Medulla oblongata (tissue), 1 donor: ENCODE measurements around the gene ROCK2.
"Not testable (repeated sequence)": the region's sequence is repeated elsewhere in the genome, so short reads cannot be mapped to it uniquely, and the experiment has no call there.

Experiments
- DNase-seq: peaks from one replicate; pipeline ENCODE4 v3.0.0-alpha.2; 2015; ENCODE audit errors: extremely low spot score

The ROCK2 gene

DNA sequence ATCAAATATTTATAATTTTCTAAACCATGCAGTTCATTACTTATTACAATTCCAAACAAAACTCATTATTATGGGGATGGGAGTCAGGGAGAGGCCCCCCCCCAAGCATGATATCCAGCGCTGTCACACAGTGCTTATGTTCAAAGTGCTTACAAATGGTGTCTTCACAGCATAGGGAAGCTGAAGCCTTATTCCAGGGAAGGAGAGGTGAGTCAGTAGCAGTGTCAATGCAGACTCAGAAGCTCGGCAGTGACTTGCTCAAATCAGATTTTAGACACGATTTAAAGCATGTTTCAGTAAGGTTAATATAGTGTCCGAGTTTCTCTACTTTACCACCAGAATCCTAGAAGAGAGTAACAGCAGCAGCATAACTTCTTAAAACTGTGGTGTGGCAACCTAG, 164.5 kb downstream of the ROCK2 start:
- DNase-seq = no peak

DNA sequence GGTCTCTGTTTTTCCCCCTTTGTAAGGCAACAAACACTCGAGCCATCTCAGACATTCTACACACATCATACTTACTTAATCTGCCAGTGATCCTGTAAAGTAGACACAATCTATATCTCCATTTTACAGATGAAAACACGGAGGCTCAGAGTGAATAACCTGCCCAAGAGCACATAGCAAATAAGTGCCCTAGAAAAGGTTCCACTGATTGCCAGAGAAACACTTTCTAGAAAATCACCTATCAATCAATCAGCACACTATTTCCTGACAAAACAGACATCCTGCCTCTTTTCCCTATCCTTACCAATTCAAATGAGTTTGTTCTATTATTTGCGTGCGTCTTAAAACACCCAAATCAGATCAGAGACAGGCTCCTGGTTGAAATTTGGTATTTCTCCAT, 165.2 kb downstream of the ROCK2 start:
- DNase-seq = no peak

DNA sequence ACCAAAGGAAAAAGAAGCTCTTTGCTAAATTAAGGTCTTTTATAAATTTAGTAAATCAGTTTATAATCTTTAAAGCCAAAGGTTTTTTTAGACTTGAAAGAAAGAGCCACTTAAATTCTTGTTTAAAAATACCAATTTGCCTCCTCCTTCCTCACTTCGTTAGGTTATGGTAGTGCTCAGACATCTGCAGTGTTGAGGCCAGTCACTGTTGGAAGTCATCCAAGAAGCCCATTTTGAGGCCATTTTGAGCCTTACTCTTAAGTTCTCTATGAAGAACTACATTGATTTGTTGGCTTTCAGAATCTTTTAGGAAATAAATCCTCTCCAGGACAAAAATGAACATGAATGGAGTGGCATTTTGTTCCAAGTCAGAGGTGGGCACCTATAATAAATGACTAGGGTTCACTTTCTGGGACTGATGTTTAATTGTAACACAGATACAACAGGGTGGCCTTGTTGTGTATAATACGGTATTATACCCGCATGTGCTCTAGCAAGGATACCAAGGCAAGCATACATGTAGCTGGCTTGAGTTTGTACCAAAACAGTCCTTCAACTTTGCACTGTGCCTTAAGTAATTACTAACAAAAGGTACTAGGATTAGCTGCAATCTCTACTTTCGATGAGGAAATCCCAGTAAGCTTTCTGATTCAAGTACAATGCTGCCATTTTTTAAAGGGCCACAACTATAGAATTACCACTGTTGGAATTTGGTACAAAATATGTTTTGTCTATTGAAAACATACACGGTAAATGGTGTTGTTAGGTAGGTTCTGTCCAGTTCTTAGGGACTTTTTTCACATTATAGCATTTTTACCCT, 166.4 kb downstream of the ROCK2 start:
- DNase-seq = peak; percentile 25

DNA sequence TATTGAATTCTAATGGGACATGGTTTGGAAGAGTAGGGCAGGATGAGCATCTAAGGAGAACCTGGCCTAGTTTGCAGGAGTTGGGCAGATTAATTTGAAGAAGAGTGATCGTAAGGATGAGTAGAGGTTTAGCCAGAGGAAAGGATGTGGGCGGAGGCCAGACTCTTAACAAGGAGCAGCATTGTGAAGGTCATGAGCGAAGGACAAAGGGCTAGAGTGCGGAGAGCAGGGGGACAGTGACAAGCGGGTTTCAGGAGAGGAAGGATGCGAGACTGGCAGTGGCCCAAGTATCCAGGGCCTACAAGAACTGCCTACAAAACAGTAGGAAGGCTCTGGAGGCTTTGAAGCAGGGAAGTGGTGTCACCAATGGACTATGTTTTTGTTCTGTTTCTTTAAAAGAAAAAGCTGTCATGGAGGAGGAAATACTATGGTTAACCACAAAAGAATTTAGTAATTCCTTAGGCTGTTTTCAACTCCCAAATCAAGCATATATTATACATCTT, 169.1 kb downstream of the ROCK2 start:
- DNase-seq = peak; percentile 43

DNA sequence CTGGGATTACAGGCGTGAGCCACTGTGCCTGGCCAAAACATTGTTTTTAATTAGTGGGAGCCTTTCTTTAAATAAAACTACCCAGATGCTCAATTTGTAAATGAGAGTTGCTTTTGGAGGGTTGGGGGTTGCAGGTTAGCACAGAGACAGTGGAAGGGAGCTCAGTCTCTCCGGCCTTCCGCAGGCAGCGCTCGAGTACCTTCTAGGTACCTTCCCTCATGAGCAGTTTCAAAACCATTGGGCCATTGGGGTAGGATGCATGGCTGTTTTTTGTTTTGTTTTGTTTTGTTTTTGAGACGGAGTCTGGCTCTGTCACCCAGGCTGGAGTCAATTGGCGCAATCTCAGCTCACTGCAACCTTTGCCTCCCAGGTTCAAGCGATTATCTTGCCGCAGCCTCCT, 170.2 kb downstream of the ROCK2 start:
- no peak for DNase-seq

DNA sequence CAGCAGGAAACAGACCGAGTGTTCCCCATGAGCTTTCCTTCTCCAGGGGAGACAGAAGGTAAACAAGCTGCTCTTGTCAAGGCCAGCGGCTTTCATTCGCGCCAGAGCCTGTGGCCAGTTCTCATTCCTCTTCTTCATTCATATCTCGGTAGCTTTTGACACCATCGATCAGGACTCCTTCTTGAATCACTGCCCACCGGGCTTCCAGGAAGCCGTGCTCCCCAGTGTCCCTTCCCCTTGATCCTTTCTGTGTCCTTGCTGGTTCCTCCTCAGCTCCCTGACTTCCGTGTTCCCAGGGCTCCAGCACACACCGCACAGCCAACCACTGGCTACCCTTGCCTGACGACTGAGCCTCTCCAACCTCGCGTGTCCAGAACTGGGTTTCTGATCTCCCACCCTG, 175.1 kb downstream of the ROCK2 start:
- DNase-seq = no peak

DNA sequence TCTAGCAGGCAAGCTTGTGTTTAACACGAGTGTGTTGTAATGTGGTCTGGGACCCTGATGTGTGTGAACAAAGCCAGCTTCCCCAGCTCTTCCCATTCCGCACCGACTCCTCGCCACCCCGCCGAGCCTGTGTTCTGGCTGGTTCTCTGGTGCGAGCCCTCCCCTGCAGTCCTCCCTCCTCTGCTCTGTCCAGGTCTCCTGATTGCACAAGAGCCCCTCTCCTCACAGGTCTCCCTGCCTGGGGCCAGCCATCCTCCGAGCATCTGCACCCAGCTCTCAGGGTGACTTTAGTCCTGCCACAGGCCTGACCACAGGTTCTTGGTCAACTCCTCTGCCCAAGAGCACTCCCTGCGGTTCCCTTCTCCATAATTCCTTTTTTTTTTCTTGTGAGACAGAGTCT, 175.9 kb downstream of the ROCK2 start:
- no peak for DNase-seq

DNA sequence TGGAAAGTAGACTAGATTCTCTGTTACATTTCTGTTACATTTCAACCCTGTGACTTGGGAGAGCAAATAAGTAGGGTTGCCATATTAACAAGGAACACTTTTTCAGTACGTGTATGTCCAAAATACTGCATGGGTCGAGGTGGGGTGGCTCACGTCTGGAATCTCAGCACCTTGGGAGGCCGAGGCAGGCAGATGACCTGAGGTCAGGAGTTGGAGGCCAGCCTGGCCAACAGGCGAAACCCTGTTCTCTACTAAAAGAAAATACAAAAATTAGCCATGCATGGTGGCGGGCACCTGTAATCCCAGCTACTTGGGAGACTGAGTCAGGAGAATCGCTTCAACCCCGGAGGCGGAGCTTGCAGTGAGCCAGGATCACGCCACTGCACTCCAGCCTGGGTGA, 178.0 kb downstream of the ROCK2 start:
- no peak for DNase-seq

DNA sequence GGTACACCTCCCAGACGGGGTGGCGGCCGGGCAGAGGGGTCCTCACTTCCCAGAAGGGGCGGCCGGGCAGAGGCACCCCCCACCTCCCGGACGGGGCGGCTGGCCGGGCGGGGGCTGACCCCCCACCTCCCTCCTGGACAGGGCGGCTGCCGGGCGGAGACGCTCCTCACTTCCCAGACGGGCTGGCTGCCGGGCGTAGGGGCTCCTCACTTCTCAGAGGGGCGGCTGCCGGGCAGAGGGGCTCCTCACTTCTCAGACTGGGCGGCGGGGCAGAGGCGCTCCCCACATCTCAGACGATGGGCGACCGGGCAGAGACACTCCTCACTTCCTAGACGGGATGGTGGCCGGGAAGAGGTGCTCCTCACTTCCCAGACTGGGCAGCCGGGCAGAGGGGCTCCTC, 179.4 kb downstream of the ROCK2 start:
- not testable (repeated sequence) for DNase-seq

DNA sequence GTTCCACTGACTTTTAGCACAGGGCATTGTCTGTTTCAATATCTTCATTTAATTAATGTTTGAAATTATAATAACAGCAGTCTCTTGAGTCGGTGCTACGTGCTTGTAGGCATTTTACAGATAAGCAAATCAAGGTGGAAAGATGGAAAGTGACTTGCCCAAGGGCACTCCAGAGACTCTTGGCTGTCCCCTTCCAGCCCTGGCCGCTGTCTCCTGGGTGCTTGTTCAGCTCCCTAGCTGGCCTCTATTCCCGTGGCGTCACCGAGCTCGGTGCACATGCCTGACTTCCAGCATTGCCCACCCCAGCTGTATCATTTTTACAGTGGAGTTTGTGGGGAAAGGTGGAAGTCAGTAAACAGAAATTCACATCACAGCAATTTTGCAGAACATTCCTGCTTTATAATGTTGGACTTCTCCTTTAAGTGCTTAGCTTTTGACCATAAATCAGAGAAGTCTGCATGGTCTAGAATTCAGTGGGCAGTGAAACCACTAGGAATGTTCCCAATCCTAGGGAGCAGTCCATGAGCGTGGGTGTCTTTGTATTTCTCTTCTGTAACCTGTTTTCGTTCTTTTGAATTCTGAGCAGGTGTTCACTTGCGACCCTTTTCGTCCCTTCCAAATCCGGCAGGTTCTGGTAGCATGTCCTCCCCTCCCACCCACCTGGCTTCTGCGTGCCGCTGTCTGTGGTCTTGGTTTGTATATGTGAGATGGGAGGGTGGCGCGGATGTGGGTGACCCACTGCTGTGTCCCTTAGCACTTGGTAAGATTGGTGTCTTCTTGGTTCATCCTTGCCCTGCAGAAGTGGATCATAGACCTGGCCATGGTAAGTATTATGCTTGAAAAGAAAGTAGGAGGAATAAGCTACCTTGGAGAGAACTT, 180.8 kb downstream of the ROCK2 start:
- DNase-seq = no peak

DNA sequence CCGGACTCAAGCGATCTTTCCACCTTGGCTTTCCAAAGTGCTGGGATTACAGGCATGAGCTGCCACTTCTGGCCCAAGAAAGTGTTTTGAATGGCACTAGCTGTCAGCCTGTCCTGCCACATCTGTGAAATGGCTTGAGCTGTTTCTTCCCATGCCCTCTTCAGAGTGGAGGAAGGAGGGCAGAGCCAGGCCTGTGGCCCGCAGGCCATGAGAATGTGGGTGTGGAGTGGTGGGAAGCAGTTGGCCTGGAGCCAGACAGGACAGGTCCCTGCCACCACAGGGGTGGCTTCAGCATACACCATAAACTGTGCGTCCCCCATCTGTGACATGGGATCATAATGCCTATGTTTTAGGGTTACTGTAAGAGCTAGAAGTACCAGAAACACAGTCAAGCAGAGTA, 182.7 kb downstream of the ROCK2 start:
- DNase-seq = no peak

DNA sequence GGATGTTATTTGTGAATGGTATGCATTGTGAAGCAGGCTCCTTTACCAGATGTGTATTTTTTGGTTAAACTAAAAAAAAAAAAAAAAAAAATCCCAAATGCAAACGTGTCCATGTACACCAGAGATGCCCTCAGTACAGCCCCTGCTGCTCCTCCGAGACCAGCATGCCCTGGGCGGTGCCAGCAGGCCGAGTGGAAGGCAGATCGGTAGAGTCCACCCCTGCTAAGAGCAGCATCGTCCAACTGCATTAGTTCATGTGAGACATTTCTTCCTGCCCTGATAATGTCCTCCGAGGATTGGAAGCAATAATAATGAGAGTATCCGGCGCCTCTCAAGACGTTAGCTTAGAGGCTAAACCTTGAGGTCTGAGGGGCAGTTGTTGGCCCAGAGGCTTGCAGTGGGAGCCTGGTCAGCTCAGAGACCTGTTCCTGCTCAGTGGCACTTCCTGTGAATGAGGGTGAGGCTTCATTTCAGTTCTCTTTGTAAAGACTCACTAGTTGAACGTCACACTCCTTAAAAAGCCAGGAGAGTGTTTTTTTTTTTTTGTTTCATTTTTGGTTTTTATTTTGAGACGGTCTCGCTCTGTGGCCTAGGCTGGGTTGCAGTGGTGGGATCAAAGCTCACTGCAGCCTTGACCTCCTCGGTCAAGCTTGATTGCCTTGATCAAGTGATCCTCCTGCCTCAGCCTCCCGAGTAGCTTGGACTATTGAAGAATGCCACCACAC, 183.5 kb downstream of the ROCK2 start:
- DNase-seq = no peak

DNA sequence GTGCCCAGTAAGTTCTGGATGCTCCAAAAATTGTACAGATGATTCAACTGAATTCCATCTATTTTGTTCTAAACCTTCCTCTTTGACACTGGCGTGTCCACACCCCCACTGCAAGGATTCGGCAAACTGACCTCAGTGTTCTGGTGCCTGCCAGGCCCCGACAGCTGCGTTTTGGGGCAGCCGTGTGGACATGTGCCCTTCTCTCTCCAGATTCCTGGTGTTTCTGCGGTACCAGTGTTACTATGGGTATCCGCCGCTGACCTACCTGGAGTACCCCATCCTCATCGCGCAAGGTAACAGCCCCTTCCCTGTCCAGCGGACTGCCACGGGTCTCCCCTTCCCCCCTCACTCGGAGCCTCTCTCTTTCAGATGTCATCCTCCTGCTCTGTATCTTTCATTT, 184.2 kb downstream of the ROCK2 start:
- DNase-seq = no peak

DNA sequence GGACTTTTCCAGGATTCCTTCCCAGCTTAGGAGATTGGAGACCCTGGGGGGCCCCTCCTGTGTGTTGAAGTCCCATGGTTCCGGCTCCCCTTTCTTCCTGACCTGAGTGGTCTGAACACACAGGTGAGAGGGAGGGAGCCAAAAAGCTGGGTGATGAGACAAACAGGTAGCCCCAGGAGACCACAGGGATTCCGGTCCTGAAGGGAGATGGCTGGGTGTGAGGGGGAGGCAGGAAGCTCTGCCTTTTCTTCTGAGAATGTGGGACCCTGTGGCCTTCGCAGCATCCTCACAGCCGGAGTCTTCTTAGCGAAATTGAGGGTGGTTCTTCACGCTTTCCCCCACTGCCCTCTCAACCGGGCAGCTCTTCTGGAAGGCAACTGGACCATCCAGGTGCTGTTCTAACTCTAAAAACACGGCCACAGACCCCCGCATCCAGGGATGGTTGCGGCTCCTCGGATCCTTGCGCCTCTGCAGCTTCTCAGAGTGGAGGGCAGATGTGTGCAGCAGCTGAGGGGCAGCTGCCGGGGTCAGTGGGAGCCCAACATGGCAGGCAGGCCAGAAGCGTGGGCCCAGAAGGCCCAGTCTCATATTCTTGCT, 184.8 kb downstream of the ROCK2 start:
- DNase-seq = no peak

DNA sequence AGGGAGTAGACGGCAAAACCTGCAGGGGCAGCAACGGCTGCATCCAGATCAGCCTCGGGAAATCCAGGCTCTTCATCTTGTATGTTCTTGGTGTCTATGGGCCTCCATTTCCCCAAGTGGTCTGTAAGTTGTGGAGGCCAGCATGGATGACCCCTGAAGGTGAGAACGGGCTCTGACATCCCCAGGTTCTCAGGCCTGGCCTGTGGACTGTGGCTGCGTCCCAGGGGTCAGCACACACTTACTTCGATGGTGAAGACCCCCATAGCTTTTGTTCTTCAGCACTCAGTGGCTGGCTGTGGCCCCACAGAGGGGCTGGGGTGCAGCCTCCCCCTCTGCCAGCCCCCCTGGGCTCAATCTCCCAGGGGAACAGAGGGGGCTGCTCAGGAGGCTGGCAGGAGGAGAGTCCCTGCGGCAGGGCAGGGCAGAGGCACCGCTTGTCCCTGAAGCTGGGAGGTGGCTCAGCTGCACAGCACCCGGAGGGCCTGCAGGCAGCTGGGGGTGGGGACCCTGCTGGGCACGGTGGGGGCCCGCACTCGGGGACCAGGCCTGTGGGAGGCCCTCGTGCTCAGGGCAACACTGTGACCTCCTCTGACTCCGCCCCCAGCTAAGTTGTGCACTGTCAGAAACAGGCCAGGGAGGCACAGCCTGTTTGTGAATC, 185.4 kb downstream of the ROCK2 start:
- no peak for DNase-seq

DNA sequence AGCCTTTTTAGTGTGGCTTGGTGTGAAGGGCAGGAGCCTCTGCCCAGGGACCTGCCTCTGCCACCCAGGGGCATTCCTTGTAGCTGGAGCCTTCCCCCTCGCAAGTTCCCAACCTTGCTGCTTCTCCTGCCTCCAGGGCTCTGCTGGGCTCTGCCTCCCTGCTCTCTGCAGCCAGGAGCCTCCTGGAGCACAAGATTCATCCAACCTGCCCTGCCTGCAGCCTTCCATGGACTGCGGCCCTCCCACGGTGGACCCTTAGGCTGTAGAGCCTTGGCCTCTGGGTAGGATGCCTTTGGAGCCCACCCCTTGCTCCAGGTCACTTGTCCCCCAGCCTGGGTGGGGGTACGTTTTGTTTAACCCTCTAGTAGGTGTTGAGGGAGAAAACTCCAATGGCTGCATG, 186.7 kb downstream of the ROCK2 start:
- no peak for DNase-seq

DNA sequence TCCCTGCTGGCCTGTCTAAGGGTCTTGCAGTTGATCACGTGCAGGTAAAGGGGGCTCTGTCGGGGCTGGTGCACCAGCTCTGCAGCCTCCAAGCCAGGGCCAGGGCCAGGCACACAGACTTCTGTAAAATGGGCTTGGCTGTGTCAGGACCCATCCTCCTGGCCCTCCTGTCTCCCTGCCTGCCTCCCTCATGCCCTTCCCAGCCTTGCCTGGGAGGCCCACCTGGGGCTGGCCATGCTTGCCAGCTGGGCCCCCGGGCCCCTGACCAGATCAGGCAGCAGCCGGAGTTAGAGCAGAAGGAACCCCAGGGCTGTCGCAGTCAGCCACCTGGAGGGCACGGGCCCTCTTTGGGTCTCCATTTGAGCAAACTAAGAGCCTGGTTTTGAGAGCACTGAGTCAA, 187.1 kb downstream of the ROCK2 start:
- DNase-seq = no peak

DNA sequence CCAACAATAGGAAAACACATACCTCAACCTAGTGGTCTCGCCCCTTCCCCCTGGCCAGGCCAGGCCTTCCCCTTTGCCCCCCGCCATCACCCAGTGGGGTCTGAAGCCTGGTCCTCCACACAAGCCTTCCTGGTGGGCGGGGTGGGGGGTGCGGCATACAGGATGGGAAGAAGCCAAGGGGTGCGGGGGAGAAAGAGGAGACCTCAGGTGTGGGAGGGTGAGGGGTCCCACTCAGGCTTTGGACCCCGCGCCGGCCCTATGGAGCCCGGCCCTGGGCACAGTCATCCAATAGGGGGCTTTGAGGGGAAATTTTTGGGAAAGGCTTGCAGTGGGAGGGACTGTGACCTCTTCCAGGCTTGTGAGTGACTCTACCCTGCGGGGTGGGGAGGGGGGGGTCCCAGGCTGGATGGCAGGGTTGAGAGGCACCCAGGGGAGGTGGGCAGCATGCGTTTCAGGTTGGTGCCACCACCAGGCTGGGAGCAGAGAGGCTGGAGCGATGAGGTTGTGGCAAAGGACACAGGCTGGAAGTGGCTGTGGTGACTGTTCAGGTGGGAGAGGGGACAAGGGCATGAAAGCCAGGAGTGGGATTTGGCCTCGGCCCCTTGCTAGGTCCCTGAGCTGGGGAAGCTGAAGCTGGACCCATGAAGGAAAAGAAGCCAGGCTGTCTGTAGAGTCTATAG, 187.9 kb downstream of the ROCK2 start:
- no peak for DNase-seq

DNA sequence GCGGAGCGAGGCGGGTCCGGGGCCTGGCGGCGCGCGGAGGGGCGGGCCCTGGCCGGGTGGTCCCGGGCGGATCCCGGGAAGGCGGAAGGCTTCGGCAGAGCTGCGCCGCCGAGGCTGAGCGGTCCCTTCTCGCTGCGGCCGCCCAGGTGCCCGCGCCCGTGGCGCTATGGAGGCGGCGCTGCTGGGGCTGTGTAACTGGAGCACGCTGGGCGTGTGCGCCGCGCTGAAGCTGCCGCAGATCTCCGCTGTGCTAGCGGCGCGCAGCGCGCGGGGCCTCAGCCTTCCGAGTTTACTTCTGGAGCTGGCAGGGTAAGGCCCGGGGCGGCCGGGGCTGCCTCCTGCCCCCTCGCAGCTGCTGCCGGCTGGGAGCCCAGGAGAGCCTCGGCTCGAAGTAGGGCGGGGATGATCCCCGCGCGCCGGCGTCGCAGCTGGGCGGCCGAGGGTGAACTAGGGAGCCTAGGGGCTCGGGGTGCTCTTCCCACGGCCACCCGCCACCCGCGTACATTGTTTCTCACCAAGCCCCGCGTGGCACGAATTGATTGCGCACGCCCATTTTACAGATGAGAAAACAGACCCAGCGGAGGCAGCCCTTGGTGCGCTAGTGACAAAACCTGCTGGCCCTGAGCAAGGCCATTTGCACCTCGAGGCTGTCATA, 188.9 kb downstream of the ROCK2 start, which contains the start of gene SLC66A3:
Gene SLC66A3 (plus strand): TSS at position 87 of the 655 bp plus-strand sequence. CDS start 80 bp downstream, at position 167.
- DNase-seq = no peak

DNA sequence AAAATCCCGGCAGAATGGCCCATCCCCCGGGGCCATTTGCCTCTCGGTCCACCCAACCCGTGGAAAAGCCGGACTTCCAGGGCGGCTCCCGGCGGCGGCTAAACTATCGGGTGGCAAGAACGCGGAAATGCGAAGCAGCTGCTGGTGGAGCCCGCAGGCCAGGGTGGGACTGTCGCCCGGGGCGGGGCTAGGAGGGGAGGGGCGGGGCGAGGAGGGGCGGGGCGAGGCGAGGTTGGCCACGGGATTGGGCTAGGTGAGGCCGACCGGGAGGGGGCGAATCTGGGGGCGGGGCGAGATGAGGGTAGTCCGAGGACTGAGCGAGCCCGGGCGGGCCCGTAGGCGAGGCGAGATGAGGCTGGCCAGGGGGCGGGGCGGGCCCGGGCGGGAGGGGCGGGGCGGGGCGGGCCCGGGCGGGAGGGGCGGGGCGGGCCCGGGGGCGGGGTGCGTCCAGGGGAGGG, 189.5 kb downstream of the ROCK2 start:
- peak; percentile 96 for DNase-seq
